Kidney tubule cell (primary cell): ENCODE measurements around the gene AKAP13.

Experiments used
- DNase-seq: peaks from one replicate; pipeline ENCODE4 v3.0.0-alpha.2; 2018; ENCODE audit warnings: low spot score

Gene AKAP13

DNA sequence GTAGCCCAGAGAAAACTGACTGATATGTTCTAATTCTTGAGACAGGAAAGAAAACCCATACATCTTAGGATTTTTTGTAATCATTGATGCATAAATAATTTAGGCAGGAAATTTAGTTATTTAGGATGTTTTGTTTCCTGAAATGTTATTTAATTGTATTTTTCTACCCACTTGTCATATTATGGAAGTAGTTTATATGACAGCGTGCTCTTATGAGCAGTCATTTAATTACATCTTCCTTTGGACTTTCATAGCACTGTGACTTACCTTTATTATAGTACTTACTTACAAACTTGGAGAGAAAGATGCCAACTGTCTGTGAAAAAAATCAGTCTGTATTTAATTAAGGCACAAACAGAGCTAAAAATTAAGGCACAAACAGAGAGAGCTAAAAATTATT, 65.0 kb downstream of the AKAP13 start:
- no peak for DNase-seq

DNA sequence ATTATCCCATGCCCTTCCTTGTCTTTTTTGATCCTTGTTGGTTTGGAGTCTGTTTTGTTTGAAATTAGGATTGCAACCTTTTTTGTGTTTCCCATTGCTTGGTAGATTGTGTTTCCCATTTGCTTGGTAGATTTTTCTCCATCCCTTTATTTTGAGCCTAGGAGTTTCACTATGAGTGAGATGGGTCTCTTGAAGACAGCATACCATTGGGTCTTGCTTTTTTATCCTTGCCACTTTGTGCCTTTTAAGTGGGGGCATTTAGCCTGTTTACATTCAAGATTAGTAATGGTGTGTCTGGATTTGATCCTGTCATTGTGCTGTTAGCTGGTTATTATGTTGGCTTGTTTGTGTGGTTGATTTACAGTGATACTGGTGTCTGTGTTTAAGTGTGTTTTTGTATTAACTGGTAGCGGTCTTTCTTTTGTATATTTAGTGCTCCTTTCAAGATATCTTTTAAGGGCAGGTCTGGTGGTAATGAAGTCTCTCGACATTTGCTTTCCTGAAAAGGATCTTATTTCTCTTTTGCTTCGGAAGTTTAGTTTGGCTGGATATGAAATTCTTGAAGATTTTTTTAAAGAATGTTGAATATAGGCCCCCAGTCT, 70.8 kb downstream of the AKAP13 start:
- no peak for DNase-seq

DNA sequence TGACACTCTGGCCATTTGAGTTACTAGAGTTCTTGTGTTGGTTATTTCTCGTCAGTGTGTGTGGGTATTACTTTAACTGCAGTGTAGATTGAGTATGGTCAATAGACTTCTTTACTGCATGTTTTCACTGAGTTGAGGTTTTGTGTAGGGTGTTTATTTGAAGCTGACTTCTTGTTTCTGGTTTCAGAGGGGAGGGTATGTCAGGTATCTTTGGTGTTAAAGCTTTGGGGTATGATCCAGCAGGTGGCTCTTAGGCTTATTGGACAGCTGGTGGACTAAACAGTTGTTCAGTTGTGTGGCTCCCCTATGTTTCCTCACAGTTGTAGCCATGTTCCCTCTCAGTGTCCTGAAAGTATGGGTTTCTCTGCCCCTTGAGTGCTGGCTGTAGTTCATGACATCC, 72.0 kb downstream of the AKAP13 start:
- DNase-seq: no peak

DNA sequence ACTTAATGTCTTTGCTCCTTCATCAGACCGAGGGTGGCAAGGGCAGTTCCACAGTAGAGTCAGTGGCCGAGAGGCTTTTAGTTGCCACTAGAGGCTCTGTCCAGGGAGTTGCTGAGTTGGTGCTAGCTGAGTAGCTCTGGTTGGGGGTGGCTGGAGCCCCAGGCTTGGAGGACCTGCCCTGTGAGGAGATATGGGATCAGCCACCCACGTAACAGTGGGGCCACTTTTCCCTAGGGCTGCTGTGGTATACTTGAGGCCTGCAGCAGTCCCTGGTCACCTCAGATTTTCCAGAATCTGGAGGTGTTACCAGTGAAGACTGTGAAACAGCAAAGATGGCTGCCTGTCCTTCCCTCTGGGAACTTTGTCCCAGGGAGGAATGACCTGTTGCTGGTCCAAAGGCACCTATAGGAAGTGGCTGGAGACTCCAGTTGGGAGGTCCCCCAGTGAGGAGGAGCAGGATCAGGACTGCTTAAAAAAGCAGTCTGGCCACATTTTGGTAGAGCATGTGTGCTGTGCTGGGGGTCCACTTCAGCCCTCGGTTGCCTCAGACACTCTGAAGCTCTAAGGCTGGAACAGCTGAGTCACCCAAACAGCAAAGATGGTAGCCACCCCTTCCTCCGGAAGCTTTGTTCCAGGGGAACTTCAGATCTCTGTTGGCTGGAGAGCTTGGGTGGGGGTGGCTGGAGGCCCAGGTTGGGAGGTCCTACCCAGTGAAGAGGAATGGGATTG, 72.9 kb downstream of the AKAP13 start:
- DNase-seq: no peak

DNA sequence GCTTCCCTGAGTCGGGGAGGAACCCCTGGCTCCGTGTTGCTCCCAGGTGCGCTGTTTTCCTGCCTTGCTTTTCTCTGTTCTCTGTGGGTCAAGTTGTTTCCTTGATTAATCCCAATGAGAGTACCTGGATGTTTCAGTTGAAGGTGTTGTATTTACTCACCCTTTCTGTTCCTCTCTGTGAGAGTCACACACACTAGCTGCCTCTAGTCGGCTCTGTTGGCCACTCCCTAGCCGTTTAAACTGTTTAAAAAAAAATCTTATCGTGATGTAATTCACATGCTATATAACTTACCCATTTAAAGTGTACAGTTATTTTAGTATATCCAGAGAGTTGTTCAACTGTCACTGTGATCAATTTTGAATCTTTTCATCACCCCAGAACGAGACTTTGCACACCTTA, 74.0 kb downstream of the AKAP13 start:
- no peak for DNase-seq

DNA sequence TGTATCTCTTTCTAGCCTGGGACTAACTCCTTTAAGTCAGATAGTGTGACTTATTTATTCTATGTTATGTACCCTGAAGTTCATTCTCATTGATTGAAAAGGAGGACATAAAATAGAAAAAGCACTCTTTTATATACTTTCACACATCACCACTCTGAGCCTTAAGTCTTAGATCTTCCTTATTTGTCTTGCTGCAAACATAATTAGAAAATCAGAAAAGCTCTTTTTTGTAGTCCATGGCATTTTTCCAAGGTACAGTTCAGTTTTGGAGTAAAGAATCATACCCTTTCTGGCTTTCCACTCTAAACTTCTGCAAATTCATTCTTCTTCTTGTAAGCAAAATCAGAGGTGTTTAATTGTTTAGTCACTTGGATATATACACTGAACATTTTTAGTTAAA, 75.5 kb downstream of the AKAP13 start:
- DNase-seq: no peak

DNA sequence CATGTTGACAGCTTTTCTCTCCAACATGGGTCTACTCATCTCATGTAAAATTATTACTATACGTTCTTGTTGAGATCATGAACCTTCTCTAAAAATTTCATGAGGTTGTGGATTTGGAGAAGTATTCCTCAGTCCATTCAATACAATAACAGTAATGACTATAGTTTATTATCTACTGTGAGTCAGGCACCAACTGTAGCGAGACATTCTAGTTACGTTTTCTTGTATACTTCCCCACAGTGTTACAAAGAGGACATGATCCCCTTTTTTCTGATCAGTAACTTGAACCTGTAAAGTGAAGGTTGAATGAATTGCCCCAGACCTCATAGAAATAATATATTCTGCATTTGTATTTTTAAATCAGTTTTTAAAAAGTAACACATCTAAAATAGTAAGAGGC, 76.4 kb downstream of the AKAP13 start:
- DNase-seq: no peak

DNA sequence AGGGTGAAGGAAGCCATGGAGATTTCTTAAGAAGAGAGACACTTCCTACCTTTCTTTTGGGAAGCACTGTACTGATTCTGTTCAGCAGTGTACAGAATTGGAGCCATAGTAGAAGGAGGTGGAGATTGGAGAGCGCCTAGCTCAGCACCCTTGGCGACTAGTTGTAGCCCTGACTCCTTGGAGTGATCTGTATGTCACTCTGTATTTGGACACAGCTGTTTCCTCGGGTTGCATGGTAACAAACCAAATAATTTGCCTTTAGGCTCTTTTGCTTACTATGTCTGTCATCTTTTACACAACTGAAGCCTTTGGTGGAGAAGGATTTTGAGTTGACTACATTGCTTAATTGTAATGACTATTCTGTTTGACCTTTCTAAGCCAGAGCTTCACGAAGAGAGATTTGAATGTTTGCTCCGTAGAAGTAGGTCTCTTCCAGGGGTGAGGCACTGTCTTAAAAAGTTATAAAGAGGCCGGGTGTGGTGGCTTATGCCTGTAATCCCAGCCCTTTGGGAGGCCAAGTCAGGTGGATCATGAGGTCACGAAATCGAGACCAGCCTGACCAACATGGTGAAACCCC, 77.1 kb downstream of the AKAP13 start:
- DNase-seq: no peak

DNA sequence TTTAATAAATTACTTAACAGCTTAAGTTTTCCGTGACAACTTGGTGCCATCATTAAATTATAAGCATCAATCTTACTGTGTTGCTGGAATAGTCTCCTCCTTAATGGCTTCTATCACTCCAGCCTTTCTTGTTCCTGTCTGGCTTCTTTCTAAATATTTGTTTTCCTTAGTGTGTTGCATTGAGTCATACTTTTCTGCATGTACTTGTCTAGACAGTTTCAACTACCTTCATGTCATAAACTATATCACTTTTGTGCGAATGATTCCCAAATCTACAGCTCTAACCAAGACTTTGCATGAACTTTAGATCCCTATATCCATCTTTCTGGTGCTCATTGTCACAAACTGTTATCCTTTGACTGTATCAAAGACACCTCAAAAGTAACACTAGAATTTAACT, 78.4 kb downstream of the AKAP13 start:
- peak; percentile 40 for DNase-seq

DNA sequence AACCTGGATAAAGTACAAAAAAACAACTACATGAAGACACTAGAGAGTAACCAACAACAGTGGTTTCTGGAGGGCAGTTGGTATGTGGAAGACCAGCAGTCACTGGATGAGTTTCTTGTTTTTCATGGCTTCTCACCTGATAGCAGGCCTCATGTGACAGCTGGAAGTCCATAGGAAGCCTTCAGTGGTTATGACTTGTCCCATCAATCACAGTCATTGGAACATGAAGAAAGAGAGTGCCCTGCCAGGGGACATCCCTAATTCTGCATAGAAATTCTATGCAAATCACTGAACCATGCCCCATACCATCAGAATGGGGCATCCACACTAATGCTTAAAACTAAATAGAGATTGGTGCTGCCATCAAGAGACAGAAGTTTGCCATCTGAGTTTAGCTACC, 81.6 kb downstream of the AKAP13 start:
- peak; percentile 30 for DNase-seq

DNA sequence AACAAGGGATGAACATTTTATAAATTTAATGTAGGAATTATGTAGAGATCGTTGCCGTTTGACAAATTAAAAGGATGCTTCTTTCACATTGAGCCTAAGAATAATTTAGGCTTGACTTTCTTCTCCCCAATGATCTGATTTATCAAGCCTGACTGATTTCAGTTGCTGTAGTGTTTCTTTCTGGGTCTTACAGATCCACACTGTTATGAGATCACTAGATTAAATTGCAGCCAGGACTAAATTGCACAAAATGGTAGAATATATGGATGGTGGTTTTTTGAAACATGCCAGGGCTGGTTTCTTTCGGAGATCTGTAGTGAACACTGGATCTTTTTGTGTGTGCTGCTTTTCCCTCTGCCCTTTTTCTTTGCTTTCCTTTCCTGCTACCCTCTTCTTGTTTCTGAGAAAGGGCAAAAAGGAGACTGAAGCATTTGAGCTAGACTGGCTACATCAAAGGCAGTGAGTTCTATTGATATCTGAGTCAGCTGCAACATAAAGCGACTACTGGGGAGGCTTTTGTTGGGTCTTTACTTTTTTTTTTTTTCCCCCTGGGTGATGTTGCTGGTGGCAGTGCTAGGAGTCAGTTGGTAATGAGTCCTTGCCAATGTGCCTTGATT, 83.0 kb downstream of the AKAP13 start:
- no peak for DNase-seq

DNA sequence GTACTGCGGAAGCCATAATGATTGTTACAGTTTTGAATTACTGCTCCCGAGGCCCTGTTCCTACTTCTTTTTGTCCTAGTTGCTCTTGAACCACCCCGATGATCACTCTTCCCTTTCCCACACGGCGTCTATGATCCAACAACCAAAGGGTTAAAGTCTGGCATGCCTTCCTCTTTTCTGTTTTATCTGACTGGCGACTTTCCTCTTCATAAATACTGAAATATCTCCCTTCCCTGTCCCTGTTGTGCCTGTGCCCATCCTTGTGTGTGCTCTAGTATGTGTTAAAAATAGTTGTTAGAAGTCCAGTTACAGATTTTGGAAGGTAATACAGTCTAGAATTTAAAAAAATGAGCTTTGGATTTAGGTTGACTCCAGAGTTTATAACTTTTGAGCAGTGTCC, 83.6 kb downstream of the AKAP13 start:
- DNase-seq: no peak

DNA sequence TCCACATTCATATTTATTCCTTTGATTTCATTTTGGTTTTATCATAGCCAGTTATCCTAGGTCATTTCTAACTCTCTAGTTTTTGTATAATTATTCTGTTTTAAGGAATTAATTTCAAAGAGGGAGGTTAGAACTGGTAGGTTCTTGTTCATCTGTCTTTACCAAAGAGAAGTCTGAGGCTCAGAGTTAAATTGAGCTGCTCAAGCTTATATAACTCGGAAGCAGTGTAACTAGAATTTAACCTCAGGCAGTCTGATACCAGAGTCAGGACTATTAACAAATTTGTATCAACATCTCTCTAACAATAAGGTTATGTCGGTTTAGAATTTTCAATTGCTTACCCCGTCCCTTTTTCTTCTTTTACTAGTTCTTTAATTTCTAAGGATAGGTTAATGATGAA, 84.1 kb downstream of the AKAP13 start:
- no peak for DNase-seq

DNA sequence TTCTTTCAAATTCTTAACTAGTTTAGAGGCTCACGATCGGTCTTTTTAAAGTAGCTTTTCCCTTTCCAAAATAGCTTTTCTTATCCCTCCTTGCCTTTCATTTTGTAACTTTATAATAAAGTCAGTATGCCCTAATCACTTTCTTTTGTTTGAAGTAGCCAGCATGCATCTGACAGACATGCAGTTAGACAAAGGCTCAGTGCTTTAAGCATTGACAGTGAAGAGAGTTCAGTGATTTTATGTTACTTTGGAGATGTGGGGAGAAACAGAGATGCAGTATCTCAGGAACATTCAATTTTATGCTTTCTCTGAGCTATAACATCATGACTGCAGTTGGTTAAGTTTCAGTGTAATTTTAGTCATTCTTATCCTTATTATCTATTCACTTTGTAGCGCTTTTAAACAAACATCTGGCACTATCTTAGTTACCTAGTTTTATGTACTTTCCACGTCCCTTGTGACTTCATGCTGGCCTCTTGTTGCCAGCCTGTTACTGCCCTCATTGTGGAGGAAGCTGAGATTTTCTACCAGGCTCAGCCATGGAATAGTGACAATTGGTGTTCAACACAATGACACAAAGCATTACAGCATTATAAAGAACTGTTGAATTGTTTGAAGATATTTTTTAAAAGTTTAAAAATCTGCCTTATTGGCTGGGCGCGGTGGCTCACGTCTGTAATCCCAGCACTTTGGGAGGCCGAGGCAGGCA, 90.3 kb downstream of the AKAP13 start:
- DNase-seq: no peak

DNA sequence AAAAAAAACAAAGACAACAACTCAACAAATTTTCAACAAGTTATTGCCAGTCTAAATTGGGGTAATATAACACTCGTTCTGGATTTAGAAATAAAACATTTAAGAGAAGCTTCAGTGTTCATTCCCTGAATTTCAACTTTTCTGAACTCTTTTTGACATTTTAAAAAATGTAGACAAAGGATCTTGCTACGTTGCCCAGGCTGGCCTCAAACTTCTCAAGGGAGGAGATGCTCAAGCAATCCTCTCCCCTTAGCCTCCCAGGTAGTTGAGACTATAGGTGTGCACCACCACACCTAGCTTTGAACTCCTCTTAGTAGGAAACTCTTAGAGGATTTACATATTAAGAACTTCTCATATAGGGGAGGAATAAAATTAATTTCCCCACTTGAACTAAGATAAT, 91.9 kb downstream of the AKAP13 start:
- no peak for DNase-seq

DNA sequence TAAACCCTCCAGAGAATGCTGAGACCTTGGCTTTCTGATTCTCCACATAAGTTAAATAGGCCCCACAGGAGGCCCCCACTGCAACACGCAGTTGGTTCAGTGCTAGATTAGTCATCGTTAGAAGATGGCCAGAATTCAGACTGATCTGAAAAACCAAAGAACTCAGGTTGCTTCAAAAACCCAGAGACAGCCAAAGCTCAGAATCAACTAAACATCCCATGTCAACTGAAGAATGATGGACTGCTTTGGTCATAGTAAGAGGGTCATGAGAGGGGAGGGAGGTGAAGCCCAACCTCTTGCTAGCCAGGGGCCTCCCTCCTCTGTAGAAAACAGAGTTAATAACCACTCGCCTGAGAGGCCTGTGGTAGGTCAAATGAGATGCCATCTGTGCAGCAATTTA, 93.1 kb downstream of the AKAP13 start:
- peak; percentile 32 for DNase-seq

DNA sequence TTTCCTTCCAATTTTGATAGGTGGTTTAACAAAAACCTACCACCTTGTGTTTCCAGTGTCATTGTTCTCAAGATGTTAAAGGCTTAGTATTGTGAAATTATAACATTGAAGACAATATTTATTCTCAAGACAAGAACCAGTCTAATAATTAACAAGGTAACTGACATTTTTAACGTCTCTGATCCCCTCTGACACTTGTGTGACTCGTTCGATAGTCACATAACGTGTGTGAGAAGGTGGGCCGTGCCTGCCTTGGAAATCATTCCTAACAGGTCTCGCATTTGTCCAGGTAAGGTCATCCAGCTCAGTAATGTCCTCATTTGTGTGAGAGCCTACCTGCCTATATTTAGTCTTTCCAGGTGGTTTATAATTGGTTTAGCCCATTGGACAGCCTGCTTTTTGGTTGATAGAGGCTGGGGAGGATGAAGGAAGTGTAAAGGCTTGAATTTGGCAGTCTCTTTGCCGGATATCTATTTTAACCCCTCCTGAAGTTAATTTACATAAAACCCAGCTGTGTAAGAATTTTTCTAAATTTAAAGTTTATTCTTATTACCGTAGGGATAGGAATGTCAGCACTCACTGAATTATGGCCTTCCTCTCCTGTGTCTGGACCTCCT, 94.4 kb downstream of the AKAP13 start:
- peak; percentile 81 for DNase-seq

DNA sequence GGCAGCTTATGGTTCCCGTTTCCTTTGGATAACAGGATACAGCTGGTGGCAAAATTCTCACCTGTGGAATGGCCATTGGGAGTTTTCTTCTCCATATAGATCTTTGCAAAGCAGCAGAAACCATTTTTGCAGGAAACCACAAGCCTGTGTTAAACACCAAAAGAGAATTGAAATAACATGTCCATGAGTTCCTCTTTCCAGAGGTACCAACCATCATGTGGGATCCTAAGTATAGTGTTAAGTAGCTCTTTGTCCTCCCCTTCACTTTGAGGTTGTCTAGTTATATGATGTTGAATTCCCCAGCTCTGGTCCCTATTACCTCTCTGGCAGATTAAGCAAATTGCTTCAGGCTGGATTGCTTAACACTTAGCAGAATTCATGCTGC, 94.9 kb downstream of the AKAP13 start:
- no peak for DNase-seq

DNA sequence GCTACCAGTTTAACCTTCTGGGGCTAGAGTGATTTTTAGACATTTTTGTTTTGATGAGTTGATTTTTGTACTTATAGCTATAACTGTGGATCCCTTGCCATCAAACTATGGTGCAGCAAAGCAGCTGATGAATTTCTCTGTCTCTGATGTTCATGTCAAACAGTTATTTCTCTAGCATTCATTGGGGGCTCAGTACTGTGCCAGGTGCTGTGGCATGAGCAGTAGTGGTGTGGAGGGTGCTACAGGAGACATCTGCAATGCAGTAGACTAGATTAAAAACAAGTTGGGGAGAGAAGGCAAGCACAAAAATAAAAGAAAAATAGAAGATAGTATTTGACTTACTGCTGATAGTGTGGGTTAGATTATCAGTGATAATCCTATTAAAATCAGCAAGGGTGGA, 95.3 kb downstream of the AKAP13 start:
- DNase-seq: no peak

DNA sequence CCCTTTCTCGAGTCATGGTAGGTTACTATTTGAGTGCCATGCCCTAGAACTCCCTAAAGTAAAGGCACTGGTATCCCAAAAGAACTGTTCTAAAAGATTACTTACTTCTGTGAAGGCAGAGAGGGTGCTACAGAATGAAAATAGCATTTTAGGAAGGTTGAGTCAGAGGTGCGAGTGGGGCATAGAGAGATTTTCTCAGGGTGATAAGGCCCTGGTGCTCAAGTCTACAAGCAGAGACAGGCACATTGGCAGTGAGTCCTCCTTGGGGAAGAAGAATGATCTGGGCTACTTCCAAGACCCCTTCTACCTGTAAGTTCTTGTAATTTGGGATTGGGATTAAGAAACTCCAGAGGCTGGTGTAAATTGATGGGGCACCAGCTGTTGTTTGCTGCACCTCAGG, 96.7 kb downstream of the AKAP13 start:
- no peak for DNase-seq

DNA sequence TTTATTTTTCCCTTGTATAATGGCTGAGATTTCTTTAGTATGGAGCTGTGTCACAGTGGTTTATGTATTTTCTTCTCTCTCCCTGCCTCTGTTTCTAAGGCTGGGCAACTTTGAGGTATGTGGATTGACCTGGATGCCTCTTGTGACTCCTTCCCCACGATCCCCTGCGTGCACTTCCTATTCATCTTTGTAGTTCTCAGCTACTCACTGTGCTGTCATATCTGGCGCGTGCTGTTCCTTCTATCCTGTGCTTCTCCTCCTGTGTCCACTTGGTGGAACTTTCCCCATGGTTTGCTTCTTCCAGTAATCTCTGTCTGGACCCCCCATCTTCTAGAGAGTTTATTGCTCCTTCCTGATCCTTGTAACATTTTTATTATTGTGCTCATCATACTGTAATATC, 97.3 kb downstream of the AKAP13 start:
- peak; percentile 97 for DNase-seq

DNA sequence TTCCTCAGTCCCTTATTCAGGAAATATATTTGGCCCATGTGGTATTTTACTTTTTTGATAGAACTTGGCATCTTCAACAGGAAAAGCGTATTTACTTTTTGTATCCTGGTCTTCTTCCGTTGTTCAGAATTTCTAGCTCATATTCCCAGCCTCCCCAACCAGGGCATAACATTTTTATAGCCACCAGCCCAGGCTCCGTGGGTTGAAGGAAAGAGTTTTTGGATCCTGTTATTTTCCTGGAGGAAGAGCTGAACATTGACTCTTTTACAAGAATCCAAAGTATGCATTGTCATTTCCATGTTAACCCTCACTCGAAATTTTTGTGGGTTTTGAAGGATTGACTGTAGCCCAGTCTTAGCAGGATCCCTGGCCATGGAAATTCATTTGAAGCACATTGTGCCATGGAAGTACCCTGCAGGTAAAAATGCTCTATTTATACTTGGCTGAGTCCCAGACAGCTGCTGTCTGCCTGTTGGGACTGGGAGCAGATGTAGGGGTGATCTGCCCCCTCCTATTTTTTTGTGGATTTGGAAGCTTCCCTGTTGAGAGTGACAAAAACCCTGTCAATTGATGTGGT, 98.8 kb downstream of the AKAP13 start:
- DNase-seq: peak; percentile 78
